Fibroblast of lung (primary cell): ENCODE measurements around the gene SEC24D. TPM values are rescaled to one million over a fixed set of nuclear protein-coding genes. Genes with fewer than 3 reads are reported as not detected.

Source experiments
- DNase-seq, 2 donors: peaks; one replicate each; pipeline versions ENCODE4 v3.0.0 to v3.0.0-alpha.2; 2010; ENCODE audit warnings: low read depth in 2 of 2
- H2AFZ ChIP-seq: 2 replicates; pipeline ENCODE4 v1.5.1; 2012; ENCODE audit warnings: low read length, control low read depth, inconsistent platforms
- H3K27ac ChIP-seq: 2 replicates; pipeline ENCODE4 v1.5.1; 2011; ENCODE audit warnings: low read length, control low read depth; ENCODE audit not compliant: insufficient read depth
- H3K27me3 ChIP-seq: 2 replicates; pipeline ENCODE4 v1.5.1; 2011; ENCODE audit warnings: mild to moderate bottlenecking, low read length; ENCODE audit not compliant: control insufficient read depth, insufficient read depth
- H3K36me3 ChIP-seq: 2 replicates; pipeline ENCODE4 v1.5.1; 2011; ENCODE audit warnings: low read length; ENCODE audit not compliant: control insufficient read depth, insufficient read depth
- H3K4me1 ChIP-seq: 2 replicates; pipeline ENCODE4 v1.5.1; 2011; ENCODE audit warnings: low read length; ENCODE audit not compliant: control insufficient read depth, insufficient read depth; ENCODE audit errors: extremely low read depth
- H3K4me2 ChIP-seq: 2 replicates; pipeline ENCODE4 v1.5.1; 2011; ENCODE audit warnings: low read length, control low read depth; ENCODE audit not compliant: insufficient read depth; ENCODE audit errors: extremely low read depth
- H3K4me3 ChIP-seq, 4 experiments: fragments of 200-600 bp in 1 of 4; sonication (generic) in 1 of 4; replicated peaks in 1 of 4; 2 replicates each; pipeline ENCODE4 v1.5.1; 2011 to 2016; ENCODE audit warnings: low read length in 4 of 4, low read depth in 3 of 4, mild to moderate bottlenecking in 3 of 4, control low read depth in 2 of 4, inconsistent platforms in 1 of 4, mixed read lengths in 1 of 4; ENCODE audit not compliant: insufficient read depth in 1 of 4; ENCODE audit errors: control extremely low read depth in 1 of 4
- H3K79me2 ChIP-seq: 2 replicates; pipeline ENCODE4 v1.5.1; 2012; ENCODE audit warnings: mild to moderate bottlenecking, low read length, inconsistent platforms; ENCODE audit not compliant: control insufficient read depth, insufficient read depth
- H3K9ac ChIP-seq: 2 replicates; pipeline ENCODE4 v1.5.1; 2011; ENCODE audit warnings: mild to moderate bottlenecking, low read length, control low read depth; ENCODE audit not compliant: insufficient read depth
- H3K9me3 ChIP-seq: 2 replicates; pipeline ENCODE4 v1.5.1; 2012; ENCODE audit warnings: low read depth, low read length; ENCODE audit not compliant: control insufficient read depth, insufficient read depth
- H4K20me1 ChIP-seq: 2 replicates; pipeline ENCODE4 v1.5.1; 2011; ENCODE audit warnings: low read length; ENCODE audit not compliant: control insufficient read depth, insufficient read depth; ENCODE audit errors: extremely low read depth
- CTCF ChIP-seq, 2 donors: IDR thresholded peaks in 1 of 2; conservative IDR thresholded peaks in 1 of 2; 1 replicate in 1 of 2; 2 replicates in 1 of 2; pipeline ENCODE4 v1.5.1; 2011 to 2012; ENCODE audit warnings: low read length in 2 of 2, control low read depth in 1 of 2, inconsistent platforms in 1 of 2, low read depth in 1 of 2, mild to moderate bottlenecking in 1 of 2
- EZH2 ChIP-seq: IDR thresholded peaks from 2 replicates; pipeline ENCODE4 v1.5.1; 2012; ENCODE audit warnings: low read length, control low read depth, mild to moderate bottlenecking; ENCODE audit errors: missing control alignments
- polyA plus RNA-seq, 2 donors: library from polyadenylated mRNA; depleted of rRNA in 1 of 2; stranded (reverse) in 1 of 2; unstranded in 1 of 2; fragments of >200 nt; gene quantifications; 2 replicates each; pipeline ENCODE4 v1.2.1, GENCODE V29; 2011 to 2012; ENCODE audit warnings: missing spikeins in 1 of 2
- total RNA-seq: library from RNA; depleted of rRNA; stranded (reverse); fragments of >200 nt; gene quantifications from 2 replicates; pipeline ENCODE4 v1.2.1, GENCODE V29; 2014

Gene SEC24D
- total and polyA plus RNA-seq, 2 donors (not counting 1 experiment from before 2014, with no cell fraction given): 64.6 to 105 TPM

- H3K4me3 ChIP-seq: no peak overlapping the region
- no peaks in the 10 kb centered on the region for H3K27me3 ChIP-seq
- H3K79me2 ChIP-seq: no peaks in the 10 kb centered on the region
- peak in 1 of 2 donors; percentile 42 for DNase-seq
- no peaks in the 10 kb centered on the region for H4K20me1 ChIP-seq
- peaks cover 8% of the 10 kb centered on the region for H3K4me1 ChIP-seq
- no peak overlapping the region for H2AFZ ChIP-seq
- no peak overlapping the region for H3K9ac ChIP-seq
- TF ChIP-seq EZH2 (no peak), CTCF (conservative IDR thresholded peaks at IDR 0.05 in 1 of 2, IDR thresholded peaks at IDR 0.05 in 1 of 2; ENCODE audit: low read depth in 1 of 2, low read length in 2 of 2) (no peak)
- H3K4me2 ChIP-seq: no peak overlapping the region
- H3K36me3 ChIP-seq: peaks cover 10% of the 10 kb centered on the region
- no peaks in the 10 kb centered on the region for H3K9me3 ChIP-seq
- H3K27ac ChIP-seq: no peak overlapping the region
Measured at GRCh38 chr4:118743867-118744266, 92.1 kb downstream of the SEC24D start.

- Histone ChIP-seq H3K4me3 (no peak overlapping the region), H3K4me1 (peaks cover 8% of the 10 kb centered on the region), H3K9ac (no peak overlapping the region), H3K79me2 (no peaks in the 10 kb centered on the region), H4K20me1 (no peaks in the 10 kb centered on the region), H3K9me3 (no peaks in the 10 kb centered on the region), H3K27ac (no peak overlapping the region), H2AFZ (no peak overlapping the region), H3K27me3 (no peaks in the 10 kb centered on the region), H3K36me3 (peaks cover 15% of the 10 kb centered on the region), H3K4me2 (no peak overlapping the region)
- TF ChIP-seq EZH2 (no peak), CTCF (conservative IDR thresholded peaks at IDR 0.05 in 1 of 2, IDR thresholded peaks at IDR 0.05 in 1 of 2; ENCODE audit: low read depth in 1 of 2, low read length in 2 of 2) (no peak)
- no peak for DNase-seq
Measured at GRCh38 chr4:118742050-118742449, 93.9 kb downstream of the SEC24D start.

GRCh38 chr4:118741301-118741855, 94.5 kb downstream of the SEC24D start:
- Histone ChIP-seq H4K20me1 (no peaks in the 10 kb centered on the region), H3K79me2 (no peaks in the 10 kb centered on the region), H2AFZ (no peak overlapping the region), H3K27me3 (no peaks in the 10 kb centered on the region), H3K4me2 (peak overlapping the region; percentile 33), H3K4me3 (no peak overlapping the region), H3K9me3 (no peaks in the 10 kb centered on the region), H3K36me3 (peaks cover 18% of the 10 kb centered on the region), H3K9ac (no peak overlapping the region), H3K27ac (peak overlapping the region; percentile 18), H3K4me1 (peaks cover 8% of the 10 kb centered on the region)
- TF ChIP-seq EZH2 (no peak), CTCF (conservative IDR thresholded peaks at IDR 0.05 in 1 of 2, IDR thresholded peaks at IDR 0.05 in 1 of 2; ENCODE audit: low read depth in 1 of 2, low read length in 2 of 2) (no peak)
- DNase-seq: peak in 1 of 2 donors; percentile 39
